Activated CD4-positive, alpha-beta T cell treated with anti-CD3 and anti-CD28 coated beads, Interleukin-2, amount 50 U/mL, for 48 hours (primary cell): Measurements from ENCODE around the gene RELN.

ENCODE experiments used
- DNase-seq, 2 experiments: peaks; one replicate each; pipeline ENCODE4 v3.0.0-alpha.2; 2020

RELN gene

GRCh38 chr7:103445228-103446048, 544.0 kb downstream of the RELN start:
- peak; percentile 5 to 6 for DNase-seq

DNA sequence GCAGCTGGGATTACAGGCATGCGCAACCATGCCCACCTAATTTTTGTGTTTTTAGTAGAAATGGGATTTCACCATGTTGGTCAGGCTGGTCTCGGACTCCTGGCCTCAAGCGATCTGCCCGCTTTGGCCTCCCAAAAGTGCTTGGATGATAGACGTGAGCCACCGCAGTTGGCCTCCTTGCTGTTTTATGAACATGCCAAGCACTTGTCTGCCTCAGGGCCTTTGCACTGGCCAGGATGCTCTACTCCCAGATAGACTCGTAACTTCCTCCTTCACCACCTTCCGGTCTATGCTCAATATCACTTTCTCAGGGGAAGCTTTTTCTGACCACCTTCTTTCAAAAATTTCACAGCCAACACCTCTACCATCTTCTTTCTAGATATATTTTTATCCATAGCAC, 549.8 kb downstream of the RELN start:
- no peak for DNase-seq

GRCh38 chr7:103437623-103438022, 551.8 kb downstream of the RELN start:
- DNase-seq: no peak

- DNase-seq: no peak
These were observed 556.7 kb downstream of the RELN start for GRCh38 chr7:103432712-103433111.

DNA sequence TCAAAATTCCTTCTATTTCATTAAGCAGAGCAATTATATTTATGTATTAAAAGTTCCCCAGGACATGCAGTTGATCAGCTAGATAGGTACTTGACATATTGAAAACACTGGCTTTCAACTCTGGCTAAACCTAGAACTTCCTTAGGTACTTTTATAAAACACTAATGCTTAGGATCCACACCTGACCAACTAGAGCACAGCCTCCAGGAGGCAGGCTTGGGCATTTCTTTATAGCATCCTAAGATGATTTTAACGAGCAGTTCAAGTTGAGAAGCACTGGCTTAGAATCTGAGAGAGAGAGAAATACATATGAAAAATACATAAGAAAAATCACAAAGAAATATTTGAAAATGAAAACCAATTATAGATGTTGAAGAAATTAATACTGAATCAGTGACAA, 564.3 kb downstream of the RELN start:
- no peak for DNase-seq

DNA sequence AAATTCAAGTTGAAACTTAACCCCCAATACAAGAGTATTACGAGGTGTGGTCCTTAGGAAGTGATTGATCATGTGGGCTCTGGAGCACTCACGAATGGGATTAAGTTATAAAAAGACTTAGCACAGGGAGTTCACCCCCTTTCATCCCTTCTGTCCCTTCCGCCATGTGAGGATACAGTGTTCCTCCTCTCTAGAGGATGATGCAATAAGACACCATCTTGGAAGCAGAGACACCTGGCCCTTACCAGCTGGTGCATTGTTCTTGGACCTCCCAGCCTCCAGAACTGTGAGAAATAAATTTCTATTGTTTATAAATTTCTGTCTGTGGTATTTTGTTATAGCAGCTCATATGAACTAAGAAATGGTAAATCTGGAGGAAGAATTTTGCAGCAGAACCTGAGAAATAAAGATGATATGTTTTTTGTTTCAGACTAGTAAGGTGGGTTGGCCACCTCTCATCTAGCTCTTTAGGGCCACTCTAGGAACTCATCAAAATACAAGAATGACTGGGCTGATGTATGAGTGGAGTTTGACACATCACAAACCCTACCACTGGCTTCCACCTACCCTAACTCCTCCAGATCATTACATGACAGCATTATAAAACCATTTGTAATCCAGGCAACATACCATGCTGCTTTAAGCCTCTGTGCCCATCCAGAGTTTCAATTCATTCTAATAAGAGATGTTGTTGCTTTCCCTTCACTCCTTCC, 565.8 kb downstream of the RELN start:
- no peak for DNase-seq
